Stimulated activated CD4-positive, alpha-beta T cell treated with anti-CD3 and anti-CD28 coated beads, Interleukin-12 subunit alpha, Interleukin-12 subunit beta, amount 100 ng/mL, for 24 hours (primary cell): ENCODE data around the gene TTC28.
"Not testable (repeated sequence)": the region's sequence is repeated elsewhere in the genome, so short reads cannot be mapped to it uniquely, and the experiment has no call there.

Experiments
- DNase-seq, 2 experiments: peaks; one replicate each; pipeline ENCODE4 v3.0.0-alpha.2; 2020; ENCODE audit warnings: low read depth in 2 of 2

Gene TTC28

DNA sequence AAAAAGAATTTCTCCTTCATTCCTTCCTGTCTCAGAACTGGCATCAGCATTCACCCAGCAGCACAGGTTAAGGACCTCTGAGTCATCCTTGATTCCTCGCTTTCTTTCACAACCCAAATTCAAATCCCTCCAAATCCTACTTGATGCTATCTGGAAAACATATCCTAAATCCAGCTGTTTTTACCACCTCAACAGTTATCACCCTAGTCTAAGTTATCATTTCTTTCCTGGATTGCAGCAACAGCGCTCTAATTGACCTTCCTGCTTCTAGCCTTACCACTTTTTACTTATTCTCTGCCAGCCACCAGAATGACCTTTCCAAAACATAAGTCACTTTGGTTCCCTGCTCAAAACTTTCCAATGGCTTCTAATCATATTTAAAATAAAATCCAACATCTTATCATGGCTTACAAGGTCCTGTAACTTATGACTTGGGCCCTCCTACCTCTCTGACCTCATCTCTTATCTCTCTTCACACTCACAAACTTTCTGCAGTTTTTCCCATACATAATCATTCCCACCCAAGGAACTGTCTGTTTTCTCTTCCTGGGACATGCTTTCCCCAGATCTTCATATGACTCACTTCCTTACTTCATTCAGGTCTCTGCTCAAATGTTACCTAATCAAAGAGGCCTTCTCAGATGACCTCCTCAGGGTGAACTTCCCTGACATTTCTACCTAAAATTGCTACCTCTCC, 119.4 kb downstream of the TTC28 start:
- no peak for DNase-seq

DNA sequence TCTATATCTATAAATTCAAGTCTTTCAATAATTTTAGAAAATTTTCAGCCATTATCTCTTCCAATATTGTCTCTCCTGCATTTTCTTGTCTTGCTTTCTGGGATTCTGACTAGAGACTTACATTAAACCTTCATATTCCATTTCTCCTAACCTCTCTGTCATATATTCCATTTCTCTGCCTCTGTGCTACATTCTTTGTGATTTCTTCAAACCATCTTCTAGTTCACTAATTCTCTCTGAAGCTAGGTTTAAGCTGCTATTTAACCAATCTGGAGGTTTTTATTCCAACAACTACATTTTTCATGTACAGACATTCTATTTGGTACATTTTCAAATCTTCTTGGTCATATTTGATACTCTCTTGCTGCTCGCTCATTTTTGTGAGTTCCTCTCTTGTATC, 122.5 kb downstream of the TTC28 start:
- DNase-seq = no peak

DNA sequence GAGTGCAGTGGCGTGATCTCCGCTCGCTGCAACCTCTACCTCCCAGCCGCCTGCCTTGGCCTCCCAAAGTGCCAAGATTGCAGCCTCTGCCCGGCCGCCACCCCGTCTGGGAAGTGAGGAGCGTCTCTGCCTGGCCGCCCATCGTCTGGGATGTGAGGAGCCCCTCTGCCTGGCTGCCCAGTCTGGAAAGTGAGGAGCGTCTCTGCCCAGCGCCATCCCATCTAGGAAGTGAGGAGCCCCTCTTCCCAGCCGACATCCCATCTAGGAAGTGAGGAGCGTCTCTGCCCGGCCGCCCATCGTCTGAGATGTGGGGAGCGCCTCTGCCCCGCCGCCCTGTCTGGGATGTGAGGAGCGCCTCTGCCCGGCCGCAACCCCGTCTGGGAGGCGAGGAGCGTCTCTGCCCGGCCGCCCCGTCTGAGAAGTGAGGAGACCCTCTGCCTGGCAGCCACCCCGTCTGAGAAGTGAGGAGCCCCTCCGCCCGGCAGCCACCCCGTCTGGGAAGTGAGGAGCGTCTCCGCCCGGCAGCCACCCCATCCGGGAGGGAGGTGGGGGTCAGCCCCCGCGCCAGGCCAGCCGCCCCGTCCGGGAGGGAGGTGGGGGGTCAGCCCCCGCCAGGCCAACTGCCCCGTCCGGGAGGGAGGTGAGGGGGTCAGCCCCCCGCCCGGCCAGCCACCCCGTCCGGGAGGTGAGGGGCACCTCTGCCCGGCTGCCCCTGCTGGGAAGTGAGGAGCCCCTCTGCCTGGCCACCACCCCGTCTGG, 126.4 kb downstream of the TTC28 start:
- not testable (repeated sequence) for DNase-seq

DNA sequence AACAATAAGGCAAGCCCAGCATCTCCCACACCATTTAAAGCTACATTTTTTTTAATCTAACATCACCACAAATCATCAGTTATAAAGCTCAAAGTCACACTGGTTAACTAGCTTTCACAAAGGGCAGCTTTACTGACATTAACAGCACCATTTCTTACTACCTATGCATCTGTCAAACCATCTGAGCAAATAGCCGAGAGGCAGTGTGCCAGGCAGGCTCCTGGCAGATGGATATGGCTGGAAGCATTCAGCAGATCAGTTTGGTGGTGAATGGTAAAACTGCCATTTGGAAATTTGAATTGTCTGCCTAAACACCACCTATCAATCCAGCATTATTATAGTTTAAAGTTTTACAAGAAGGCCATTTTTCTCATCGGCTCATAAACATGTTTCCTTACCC, 131.2 kb downstream of the TTC28 start:
- no peak for DNase-seq

DNA sequence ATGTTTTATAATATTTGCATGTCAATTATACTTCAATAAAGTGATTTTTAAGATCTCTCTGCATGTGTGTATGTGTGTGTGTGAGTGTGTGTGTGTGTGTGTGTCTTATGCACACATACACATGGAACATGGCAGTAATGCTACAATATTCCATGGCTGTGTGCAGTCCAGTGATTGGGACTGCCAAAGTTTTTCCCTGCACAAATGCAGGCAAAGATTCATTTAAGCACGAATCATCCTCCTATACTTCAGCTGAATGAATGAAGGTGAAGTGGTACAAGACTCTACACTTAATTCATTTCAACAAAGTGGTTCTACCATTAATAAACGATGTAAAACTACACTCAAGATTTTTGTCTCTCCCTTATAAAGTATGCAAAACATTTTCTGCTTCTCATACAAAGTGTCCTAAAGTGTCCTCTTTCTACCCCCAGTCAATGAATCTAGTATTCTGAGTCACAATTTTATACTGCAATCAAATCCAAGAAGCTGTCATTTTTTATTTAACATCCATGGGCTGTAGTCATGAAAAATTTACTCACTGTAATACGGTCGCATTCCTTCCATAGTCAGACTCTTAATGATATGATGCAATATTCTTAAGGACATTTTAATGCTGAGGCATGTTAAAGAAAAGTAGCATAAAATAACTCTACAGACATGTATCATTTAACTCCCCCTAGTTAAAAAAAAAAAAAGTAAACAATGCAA, 132.4 kb downstream of the TTC28 start:
- no peak for DNase-seq

DNA sequence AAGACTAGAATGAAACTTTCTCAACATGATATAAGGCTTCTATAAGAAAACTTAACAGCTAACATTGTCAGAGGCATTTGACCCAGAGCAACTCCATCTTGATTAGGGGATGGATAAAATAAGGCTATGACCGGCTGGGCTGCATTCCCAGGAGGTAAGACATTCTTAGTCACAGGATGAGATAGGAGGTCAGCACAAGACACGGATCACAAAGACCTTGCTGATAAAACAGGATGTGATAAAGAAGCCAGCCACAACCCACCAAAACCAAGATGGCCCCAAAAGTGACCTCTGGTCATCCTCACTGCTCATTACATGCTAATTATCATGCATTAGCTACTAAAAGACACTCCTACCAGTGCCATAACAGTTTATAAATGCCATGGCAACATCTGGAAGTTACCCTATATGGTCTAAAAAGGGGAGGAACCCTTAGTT, 135.2 kb downstream of the TTC28 start:
- no peak for DNase-seq

DNA sequence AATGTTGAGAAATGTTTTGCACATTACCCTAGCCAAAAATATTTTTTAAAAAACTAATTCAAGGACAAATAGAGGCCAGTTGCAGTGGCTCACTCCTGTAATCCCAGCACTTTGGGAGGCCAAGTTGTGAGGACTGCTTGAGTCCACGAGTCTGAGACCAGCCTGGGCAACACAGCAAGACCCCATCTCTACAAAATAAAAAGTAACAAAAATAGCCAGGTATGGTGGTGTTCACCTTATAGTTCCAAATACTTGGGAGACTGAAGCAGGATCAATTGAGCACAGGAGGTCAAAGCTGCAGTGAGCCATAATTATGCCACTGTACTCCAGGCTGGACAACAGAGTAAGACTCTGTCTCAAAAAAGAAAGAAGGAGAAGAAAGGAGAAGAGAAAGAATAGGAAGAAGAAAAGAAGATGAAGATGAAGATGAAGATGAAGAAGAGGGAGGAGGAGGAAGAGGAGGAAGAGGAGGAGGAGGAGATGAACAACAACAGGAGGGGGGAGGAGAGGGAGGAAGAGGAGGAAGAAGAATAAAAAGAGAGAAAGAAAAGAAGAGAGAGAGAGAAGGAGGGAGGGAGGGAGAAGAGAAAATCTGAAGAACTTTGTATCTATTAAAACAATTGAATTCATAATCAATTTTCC, 136.5 kb downstream of the TTC28 start:
- DNase-seq = no peak

DNA sequence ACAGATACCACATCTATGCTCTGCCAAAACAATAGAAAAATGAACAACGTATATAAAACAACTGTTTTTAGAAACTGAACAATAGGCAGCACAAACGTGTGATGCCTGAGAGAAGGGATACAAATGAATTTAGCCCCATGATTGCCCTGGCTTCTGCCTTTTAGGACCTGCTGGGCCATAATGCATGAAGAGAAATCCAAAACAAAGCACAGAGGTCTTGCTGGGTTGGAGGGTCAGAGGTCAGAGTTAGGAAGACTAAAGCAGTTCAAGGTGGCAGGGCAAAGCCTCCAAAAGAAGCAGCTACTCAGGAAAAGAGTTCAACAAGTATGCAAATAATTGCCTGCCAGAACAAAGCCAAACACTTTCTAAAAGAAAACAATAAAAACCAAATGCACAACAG, 138.5 kb downstream of the TTC28 start:
- DNase-seq = no peak

DNA sequence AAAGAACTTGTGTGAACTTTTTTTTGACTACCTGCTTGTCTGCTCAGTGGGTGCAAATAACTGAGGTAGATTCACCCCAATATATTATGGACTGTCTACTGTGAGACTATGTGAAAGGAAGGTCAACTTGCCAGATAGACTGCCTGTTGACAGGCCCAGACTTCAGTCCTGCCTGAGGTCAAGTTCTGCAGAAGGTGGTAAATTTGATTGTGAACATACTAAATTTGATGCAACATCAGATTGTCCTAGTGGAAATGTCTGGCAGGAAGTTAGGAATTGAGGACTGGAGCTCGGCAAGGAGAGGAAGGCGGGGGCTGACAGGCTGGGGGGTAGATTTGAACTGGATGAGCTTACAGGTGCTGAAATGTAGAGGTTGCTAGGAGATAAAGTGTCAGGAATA, 140.7 kb downstream of the TTC28 start:
- no peak for DNase-seq

DNA sequence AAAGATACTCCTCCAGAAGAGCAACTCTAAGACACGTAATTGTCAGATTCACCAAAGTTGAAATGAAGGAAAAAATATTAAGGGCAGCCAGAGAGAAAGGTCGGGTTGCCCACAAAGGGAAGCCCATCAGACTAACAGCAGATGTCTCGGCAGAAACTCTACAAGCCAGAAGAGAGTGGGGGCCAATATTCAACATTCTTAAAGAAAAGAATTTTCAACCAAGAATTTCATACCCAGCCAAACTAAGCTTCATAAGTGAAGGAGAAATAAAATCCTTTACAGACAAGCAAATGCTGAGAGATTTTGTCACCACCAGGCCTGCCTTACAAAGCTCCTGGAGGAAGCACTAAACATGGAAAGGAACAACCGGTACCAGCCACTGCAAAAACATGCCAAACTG, 149.1 kb downstream of the TTC28 start:
- not testable (repeated sequence) for DNase-seq

DNA sequence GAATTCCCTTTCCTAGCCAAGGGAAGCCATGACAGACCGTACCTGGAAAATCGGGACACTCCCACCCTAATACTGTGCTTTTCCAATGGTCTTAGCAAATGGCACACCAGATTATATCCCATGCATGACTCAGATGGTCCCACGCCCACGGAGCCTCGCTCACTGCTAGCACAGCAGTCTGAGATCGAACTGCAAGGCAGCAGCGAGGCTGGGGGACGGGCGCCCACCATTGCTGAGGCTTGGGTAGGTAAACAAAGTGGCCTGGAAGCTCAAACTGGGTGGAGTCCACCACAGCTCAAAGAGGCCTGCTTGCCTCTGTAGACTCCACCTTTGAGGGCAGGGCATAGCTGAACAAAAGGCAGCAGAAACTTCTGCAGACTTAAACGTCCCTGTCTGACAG, 150.5 kb downstream of the TTC28 start:
- not testable (repeated sequence) for DNase-seq

DNA sequence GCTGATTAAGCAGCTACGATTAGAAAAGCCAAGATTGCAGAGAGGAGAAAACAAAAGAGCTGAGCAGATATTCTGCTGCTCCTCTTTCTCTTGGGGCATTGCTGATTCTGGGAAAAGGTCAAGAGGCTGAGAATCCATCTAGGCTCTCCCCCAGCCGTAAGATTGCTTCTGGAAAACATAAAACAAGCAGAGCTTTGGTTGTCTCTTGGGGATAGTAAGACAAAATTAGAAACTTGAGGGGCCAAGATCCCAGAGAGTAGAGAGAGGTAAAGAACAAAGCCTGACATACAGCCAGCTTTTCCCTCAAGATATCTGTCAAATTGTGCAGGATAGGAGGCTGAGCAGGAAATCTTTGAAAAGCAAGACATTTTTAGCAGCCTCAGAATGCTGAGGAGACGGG, 158.2 kb downstream of the TTC28 start:
- DNase-seq = no peak

DNA sequence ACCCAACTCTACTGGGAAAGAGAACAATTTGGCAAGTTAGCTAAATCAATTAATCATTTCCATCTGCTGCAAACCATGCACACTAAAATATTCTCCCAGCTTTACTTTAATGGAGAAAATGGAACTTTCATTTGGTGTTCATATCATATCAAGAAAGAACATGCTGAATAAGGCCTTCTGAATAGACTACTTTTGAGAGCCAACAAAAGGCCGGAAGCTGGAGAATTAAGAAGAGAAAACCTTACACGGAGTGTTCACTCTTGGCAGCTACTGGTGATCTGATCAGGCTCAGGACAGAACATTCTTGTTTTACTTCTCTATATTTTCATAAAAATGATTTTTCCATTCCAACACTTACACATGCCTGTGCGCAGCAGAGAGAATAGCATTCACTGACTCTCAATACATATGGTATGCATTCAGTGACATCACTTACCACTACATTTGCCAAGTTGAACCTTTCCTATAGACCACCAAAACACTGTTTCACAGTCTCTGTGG, 165.3 kb downstream of the TTC28 start:
- no peak for DNase-seq

DNA sequence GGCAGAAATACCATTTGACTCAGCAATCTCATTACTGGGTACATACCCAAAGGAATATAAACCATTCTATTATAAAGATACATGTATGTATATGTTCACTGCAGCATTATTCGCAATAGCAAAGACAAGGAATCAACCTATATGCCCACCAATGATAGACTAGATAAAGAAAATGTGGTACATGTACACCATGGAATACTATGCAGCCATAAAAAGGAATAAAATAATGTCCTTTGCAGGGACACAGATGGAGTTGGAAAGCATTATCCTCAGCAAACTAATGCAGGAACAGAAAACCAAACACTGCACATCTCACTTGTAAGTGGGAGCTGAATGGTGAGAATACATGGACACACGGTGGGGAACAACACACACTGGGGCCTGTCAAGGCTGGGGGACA, 167.3 kb downstream of the TTC28 start:
- DNase-seq = not testable (repeated sequence)

DNA sequence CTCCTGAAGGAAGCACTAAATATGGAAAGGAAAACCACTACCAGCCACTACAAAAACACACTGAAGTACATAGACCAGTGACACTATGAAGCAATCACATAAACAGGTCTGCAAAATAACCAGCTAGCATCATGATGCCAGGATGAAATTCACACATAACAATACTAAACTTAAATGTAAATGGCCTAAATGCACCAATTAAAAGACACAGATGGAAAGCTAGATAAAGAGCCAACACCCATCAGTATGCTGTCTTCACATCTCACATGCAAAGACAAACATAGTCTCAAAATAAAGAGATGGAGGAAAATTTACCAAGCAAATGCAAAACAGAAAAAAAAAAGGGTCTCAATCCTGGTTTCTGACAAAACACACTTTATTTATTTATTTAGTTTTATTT, 171.7 kb downstream of the TTC28 start:
- DNase-seq = no peak

DNA sequence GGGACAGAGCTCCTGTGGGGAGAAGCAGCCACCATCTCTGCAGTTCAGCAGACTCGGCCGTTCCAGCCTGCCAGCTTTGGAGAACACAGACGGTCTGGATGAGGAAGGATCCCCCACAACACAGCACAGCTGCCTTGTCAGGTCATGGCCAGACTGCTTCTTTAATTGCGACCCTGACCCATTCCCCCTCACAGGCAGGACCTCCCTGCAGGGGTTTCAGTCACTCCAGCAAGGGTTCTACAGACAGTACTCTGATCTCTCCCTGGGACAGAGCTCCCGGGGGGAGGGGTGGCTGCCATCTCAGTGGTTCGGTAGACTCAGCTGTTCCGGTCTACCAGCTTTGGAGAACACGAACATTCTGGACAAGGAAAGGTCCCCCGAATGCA, 173.5 kb downstream of the TTC28 start:
- no peak for DNase-seq

DNA sequence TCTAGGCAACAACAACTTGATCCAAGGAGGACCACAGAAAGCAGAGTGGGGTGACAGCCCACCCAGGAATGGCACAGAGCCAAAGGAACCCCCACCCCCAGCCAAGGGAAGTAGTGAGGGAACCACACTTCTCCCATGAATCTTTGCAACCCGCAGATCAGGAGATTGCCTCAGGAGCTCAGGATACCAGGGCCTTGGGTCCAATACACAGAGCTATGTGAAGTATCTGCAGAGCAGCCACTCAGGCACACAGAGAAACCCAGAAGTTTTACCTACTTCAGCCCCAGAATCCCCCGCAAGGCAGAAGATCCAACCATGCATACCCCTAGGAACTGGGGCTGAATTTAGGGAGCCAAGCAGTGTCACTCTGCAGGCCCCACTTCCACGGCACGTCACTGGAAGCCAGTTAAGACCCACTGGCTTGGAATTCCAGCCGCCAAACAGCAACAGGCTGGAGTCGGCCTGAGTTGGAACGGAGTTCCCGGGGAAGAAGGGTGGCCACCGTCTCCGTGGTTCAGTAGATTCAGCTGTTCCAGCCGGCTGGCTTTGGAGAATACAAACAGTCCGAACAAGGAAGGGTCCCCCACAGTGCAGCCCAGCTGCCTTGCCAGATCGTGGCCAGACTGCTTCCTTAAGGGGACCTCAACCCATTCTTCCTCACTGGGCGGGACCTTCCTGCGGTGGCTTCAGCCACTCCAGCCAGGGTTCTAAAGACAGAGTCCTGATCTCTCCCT, 174.1 kb downstream of the TTC28 start:
- no peak for DNase-seq

DNA sequence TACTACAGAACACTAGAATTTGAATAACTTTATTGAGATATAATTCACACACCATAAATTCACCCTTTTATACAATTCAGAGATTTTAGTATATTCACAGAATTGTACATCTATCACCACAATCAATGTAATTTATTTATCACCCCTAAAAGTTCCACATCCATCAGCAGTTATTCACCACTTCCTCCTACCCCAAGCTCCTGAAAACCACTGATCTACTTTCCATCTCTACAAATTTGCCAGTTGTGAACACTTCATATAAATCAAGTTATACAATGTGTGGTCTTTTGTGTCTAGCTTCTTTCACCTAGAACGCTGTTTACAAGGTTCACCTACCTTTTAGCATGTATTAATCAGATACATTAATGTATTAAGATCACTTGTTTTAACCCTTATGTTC, 179.6 kb downstream of the TTC28 start:
- no peak for DNase-seq

DNA sequence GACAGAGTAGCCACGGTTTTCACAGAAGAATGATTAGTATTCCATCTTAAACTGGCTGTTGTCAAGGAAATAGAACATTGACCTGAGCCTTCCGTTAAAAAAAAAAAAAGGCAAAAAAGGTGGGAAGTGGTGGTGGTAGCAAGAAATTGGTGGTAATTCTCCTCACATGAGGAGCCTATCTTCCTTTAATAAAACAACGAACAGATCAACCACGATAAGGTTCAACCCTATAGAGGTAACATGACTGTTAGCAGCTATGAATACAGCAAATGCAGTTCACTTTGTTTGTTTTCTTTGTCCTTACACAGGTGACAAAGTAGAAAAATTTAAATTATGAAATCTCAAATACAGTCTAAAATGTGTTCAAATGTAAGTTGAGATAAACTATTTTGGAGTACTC, 181.6 kb downstream of the TTC28 start:
- DNase-seq = no peak

DNA sequence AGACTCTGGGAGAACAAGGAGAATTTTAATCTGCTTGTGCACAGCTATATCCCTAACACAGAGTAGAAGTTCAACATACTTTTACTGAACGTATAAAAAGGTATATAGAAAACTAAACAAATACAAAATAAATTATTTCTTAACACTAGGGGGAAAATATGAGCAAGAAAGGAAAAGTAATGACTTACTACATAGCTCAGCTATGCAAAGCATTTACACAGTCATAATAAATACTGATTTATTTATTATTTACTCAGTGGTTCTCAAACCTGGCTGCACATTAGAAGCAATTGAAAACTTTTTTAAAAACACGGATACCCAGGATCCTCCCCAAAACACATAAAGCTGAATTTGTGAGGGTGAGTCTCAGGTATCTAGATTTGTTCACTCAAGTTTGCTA, 182.5 kb downstream of the TTC28 start:
- DNase-seq = no peak

DNA sequence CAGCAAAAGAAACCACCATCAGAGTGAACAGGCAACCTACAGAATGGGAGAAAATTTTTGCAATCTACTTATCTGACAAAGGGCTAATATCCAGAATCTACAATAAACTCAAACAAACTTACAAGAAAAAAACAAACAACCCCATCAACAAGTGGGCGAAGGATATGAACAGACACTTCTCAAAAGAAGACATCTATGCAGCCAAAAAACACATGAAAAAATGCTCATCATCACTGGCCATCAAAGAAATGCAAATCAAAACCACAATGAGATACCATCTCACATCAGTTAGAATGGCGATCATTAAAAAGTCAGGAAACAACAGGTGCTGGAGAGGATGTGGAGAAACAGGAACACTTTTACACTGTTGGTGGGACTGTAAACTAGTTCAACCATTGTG, 188.4 kb downstream of the TTC28 start:
- not testable (repeated sequence) for DNase-seq

DNA sequence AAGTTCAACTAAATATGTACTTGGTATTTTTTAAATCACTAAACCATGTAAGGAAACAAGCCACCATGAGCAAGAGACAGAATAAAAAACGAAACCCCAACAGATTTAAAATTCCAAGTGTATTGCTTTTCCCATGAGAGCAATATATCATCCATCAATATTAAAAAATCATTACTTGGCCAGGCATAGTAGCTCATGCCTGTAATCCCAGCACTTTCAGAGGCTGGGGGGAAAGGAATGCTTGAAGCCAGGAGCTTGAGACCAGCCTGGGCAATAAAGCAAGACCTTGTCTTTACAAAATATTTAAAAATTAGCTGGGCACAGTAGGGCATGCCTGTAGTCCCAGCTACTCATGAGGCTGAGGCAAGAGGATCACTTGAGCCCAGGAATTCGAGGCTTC, 190.8 kb downstream of the TTC28 start:
- no peak for DNase-seq
